Measurements from ENCODE around the gene GSTO2.

GSTO2 gene

DNA sequence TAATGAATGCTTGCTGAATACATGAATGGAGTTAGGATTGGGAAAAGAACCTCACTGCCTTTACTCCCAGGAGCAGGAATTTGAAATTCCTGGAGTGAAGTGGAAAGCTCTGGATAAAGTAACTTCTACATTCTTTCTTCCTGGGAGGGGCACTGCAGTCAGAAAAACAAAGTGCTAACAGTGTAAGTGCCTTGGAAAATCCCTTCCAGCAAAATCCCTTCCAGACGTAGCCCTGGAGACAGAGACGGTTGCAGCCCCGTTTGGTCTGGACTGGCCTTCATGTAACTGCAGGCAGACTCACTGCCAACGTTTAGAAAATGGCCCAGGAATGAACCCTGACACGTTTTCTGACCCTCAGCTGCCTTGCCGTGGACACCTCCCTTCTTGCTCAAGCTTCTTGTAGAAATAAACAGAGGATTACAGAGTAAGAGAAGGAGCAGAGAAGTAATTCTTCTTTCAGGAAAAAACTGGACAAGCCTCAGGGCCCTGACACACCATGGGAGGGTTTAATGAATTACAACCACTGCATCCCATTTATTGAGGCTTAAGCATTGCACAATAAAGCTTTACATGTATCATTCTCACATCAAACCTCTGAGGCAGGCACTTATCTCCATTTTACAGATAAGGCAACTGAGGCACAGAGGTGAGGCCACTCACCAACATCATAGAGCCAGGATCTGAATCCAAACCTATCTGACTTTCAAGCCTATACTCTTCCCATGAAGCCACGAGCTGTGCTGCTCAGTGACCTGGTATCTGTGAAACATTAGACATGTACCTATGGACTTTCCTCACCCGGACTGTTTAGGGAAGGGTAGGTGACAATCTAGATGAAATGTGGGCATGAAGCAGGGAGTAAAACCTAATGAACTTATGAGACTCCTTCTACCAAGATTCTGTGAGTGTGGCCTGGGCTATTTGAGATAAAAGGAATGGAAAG lies 61.5 kb downstream of the GSTO2 start:
- no peak for TF ChIP-seq POLR2AphosphoS5 (IDR thresholded peaks at IDR 0.05; ENCODE audit: borderline replicate concordance, low read depth, low read length)
- no peak for TF ChIP-seq EZH2 (IDR thresholded peaks at IDR 0.05)
- TF ChIP-seq FOXP2 (optimal IDR thresholded peaks at IDR 0.05; ENCODE audit: control extremely low read depth, extremely low read length, insufficient read depth), result no peak
- no peaks in the 10 kb centered on the region for H3K36me3 ChIP-seq (ENCODE audit: insufficient read depth, low read length)
- H3K4me3 ChIP-seq, result no peak overlapping the region
- H3K27ac ChIP-seq, result peak overlapping the region; percentile 68; the same call in 1 of the 2 replicates
- no peaks in the 10 kb centered on the region for H3K9me3 ChIP-seq (ENCODE audit: low read depth, low read length)
- H3K9ac ChIP-seq (ENCODE audit: insufficient read length), result no peak overlapping the region
- DNase-seq (ENCODE audit: low read depth, low spot score), result no peak

DNA sequence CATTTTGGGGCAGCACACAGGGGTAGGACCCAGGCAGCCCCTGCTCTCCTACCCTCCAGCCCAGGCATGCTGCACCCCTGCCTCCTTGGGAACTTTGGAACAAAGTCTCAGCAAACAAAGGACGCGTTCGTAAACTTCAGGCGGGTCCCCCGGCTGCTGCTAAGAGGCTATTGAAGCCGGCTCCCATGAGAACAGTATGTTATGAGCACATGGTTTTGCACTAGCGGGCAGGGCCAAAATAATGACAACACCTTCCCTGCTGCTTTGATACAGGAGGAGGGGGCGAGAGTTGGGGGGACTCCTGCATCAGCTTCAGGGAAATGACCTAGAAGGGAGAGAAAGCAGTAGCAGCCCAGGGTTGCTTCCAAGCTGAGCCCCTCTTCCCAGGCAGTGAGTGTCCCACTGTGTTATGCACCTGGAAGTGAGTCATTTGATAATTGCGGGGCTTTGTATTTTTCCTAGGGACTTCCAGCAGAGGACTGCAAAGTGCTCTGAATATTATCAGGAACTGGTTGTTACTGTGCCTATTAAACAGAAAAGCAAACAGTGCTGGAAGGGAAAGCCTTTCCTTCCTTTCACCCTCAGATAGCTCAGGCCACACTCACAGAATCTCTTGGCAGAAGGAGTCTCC lies 62.3 kb downstream of the GSTO2 start:
- H3K4me3 ChIP-seq, result no peak overlapping the region
- H3K9me3 ChIP-seq (ENCODE audit: low read depth, low read length), result no peaks in the 10 kb centered on the region
- no peak for DNase-seq (ENCODE audit: low read depth, low spot score)
- H3K27ac ChIP-seq, result no peak overlapping the region
- no peaks in the 10 kb centered on the region for H3K36me3 ChIP-seq (ENCODE audit: insufficient read depth, low read length)
- TF ChIP-seq EZH2 (IDR thresholded peaks at IDR 0.05), result no peak
- no peak for TF ChIP-seq POLR2AphosphoS5 (IDR thresholded peaks at IDR 0.05; ENCODE audit: borderline replicate concordance, low read depth, low read length)
- no peak for TF ChIP-seq FOXP2 (optimal IDR thresholded peaks at IDR 0.05; ENCODE audit: control extremely low read depth, extremely low read length, insufficient read depth)
- no peak overlapping the region for H3K9ac ChIP-seq (ENCODE audit: insufficient read length)

DNA sequence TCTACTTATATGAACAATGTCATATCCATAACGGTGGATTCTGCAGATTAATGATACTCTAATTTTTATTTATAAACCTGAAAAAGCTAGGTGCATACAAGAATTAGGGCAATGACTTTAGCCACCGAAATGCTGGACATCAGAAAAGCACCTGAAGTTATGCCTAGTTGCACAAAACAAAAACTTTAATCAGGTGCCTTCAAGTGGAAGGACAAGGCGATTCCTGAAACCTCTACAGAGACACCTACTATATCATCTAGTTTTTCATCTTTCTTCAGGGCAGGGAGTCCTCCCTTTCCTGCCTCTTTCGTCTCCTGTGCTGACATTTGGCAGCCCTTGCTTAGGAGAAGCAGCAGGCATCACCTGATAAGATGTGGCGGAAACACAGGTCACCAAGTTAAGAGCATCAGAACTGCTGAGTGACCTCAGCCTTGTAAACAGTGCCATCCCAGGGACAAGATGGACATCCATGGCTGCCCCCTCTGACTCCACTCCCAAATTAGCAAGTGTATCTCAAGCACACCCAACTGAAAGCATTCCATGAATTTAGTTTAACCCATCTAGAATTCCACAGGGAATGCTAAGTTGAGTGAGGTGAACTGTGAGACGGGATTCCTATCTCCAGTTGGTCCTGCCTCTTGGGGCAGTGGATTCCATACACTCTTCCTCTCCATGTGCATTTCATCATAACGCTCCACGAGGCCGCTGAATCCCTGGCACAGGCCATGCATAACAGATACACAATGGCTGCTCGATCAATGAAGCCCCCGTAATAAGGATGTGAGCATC lies 63.5 kb downstream of the GSTO2 start:
- no peak overlapping the region for H3K9ac ChIP-seq (ENCODE audit: insufficient read length)
- no peak overlapping the region for H3K27ac ChIP-seq
- H3K36me3 ChIP-seq (ENCODE audit: insufficient read depth, low read length), result no peaks in the 10 kb centered on the region
- H3K4me3 ChIP-seq, result no peak overlapping the region
- H3K9me3 ChIP-seq (ENCODE audit: low read depth, low read length), result no peaks in the 10 kb centered on the region
- DNase-seq (ENCODE audit: low read depth, low spot score), result no peak
- TF ChIP-seq POLR2AphosphoS5 (IDR thresholded peaks at IDR 0.05; ENCODE audit: borderline replicate concordance, low read depth, low read length) (no peak), FOXP2 (optimal IDR thresholded peaks at IDR 0.05; ENCODE audit: control extremely low read depth, extremely low read length, insufficient read depth) (no peak)

DNA sequence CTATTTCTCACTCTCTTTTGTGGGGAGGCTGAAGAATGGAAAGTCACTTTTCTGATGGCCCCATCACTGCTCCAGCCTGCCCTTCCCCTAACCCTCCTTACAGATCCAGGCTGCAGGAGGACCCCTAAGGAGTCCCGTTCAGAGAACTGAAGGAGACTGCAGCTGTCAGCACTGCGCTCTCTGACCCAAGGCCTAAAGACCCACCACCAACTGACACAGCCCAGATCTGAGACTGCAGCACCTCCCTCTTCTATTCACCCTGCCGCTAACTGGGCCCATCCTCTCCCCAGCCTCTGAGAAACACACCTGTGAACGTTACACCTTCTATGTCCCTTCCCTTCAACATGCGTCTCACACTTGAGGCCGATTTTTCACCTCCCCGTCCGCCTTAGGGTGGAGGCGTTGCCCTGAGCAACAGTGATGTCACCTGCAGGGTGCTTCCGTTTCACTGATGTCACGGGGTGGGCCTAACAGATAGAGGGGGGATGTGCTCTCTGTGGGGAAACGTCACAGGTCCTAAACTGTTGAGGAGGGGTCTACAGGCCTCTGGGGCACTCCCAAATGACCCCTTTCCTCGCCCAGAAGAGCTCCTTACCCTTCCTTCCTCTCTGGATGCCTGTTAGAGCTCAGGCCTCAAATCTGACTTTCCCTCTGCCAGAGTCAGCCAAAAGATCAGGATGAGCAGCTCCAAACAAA lies 64.2 kb downstream of the GSTO2 start:
- H3K9ac ChIP-seq (ENCODE audit: insufficient read length), result no peak overlapping the region
- no peaks in the 10 kb centered on the region for H3K9me3 ChIP-seq (ENCODE audit: low read depth, low read length)
- TF ChIP-seq POLR2AphosphoS5 (IDR thresholded peaks at IDR 0.05; ENCODE audit: borderline replicate concordance, low read depth, low read length), result no peak
- TF ChIP-seq EZH2 (IDR thresholded peaks at IDR 0.05), result no peak
- no peak for TF ChIP-seq FOXP2 (optimal IDR thresholded peaks at IDR 0.05; ENCODE audit: control extremely low read depth, extremely low read length, insufficient read depth)
- DNase-seq (ENCODE audit: low read depth, low spot score), result no peak
- no peak overlapping the region for H3K4me3 ChIP-seq
- H3K36me3 ChIP-seq (ENCODE audit: insufficient read depth, low read length), result no peaks in the 10 kb centered on the region
- H3K27ac ChIP-seq, result no peak overlapping the region

DNA sequence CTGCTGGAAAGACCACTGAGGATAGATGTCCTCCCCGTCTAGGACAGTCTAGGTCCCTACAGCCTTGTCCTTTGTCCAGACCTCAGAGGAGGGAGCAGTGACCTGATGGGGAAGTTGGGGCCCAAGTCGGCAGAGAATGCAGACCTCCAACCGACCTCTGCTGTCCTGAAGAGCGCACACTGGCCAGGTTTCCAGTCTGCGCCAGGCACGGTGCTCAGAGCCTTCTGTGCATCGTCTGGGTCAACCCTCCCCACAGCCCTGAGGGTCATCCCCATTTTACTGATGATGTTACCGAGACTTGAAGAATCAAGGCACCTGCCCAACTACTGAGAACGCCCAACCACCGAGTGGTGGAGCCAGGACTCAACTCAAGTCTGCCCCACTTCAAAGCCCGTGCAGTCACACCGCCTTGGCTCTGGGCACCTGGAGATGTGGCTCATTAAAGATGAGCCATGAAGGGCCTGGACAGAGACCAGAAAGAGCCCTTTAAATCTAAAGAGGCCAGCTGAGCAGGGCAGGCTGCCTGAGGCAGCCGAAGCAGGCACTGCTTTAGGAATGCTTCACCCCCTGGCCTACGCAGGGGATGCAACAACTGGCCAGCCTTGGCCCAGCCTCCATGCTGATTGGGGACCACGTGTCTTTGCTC lies 64.9 kb downstream of the GSTO2 start:
- Histone ChIP-seq H3K27ac (no peak overlapping the region), H3K9ac (ENCODE audit: insufficient read length) (no peak overlapping the region), H3K9me3 (ENCODE audit: low read depth, low read length) (no peaks in the 10 kb centered on the region), H3K4me3 (no peak overlapping the region), H3K36me3 (ENCODE audit: insufficient read depth, low read length) (no peaks in the 10 kb centered on the region)
- TF ChIP-seq POLR2AphosphoS5 (IDR thresholded peaks at IDR 0.05; ENCODE audit: borderline replicate concordance, low read depth, low read length) (no peak), FOXP2 (optimal IDR thresholded peaks at IDR 0.05; ENCODE audit: control extremely low read depth, extremely low read length, insufficient read depth) (no peak), EZH2 (IDR thresholded peaks at IDR 0.05) (no peak)
- DNase-seq (ENCODE audit: low read depth, low spot score), result no peak

DNA sequence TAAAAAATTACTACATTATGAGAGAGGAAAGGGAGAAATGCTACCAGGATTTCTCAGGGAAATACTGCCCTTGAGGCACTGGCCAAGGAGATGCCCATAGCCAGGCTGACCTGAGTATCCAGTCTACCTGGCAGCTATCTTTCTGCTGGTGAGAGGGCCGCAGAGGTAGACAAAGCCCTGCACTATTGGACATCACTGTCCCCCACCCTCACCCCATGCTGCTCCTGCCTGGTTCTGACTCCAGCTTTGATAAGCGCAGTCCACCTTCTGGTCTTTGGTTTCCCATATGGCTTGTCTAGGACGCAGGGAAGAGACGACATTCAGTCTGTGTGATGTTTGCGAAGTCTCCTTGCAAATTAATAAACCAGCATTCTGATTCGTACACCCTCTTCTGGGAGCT lies 65.6 kb downstream of the GSTO2 start:
- H3K27ac ChIP-seq, result no peak overlapping the region
- no peaks in the 10 kb centered on the region for H3K9me3 ChIP-seq (ENCODE audit: low read depth, low read length)
- H3K36me3 ChIP-seq (ENCODE audit: insufficient read depth, low read length), result no peaks in the 10 kb centered on the region
- no peak for TF ChIP-seq EZH2 (IDR thresholded peaks at IDR 0.05)
- TF ChIP-seq FOXP2 (optimal IDR thresholded peaks at IDR 0.05; ENCODE audit: control extremely low read depth, extremely low read length, insufficient read depth), result no peak
- TF ChIP-seq POLR2AphosphoS5 (IDR thresholded peaks at IDR 0.05; ENCODE audit: borderline replicate concordance, low read depth, low read length), result no peak
- H3K4me3 ChIP-seq, result no peak overlapping the region
- no peak for DNase-seq (ENCODE audit: low read depth, low spot score)
- H3K9ac ChIP-seq (ENCODE audit: insufficient read length), result no peak overlapping the region

DNA sequence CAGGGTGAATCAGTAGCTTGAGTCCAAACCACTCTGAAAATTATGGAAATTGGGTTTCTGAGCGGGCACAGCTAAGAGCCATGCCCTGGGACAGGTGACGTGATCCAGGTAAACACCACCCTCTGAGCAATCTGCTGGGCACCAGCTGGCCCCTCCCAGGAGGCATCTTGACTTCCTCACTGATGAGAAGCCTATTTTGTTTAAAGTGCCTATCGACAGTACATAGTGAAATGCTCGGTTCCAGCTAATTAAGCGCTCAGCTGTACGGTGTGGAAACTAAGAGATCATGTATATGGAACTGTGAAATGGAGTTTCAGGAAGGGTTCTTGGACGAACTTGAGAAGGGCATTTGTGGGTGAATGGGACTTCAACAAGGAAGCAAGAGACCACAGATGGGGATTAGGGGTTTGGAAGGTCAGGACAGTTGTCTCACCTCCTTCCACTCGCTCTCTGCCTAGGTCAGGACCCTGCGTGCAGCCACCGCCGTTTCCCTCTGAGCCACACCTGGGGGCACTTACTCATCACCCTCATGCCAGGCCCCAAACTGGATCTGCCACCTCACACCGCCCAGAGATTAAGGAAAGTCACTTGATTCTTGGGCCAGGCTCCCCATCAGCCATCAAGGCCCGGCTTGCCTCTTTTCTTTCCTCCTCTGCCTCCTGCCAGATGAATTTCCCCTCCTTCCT lies 66.1 kb downstream of the GSTO2 start:
- no peak for DNase-seq (ENCODE audit: low read depth, low spot score)
- Histone ChIP-seq H3K9ac (ENCODE audit: insufficient read length) (no peak overlapping the region), H3K27ac (no peak overlapping the region), H3K36me3 (ENCODE audit: insufficient read depth, low read length) (no peaks in the 10 kb centered on the region), H3K4me3 (no peak overlapping the region), H3K9me3 (ENCODE audit: low read depth, low read length) (no peaks in the 10 kb centered on the region)
- no peak for TF ChIP-seq FOXP2 (optimal IDR thresholded peaks at IDR 0.05; ENCODE audit: control extremely low read depth, extremely low read length, insufficient read depth)
- TF ChIP-seq POLR2AphosphoS5 (IDR thresholded peaks at IDR 0.05; ENCODE audit: borderline replicate concordance, low read depth, low read length), result no peak
- no peak for TF ChIP-seq EZH2 (IDR thresholded peaks at IDR 0.05)

Data from SK-N-MC (cell line).